Activated CD8-positive, alpha-beta memory T cell treated with anti-CD3 and anti-CD28 coated beads for 4 hours (primary cell): ENCODE data around the gene PGLYRP4.

Experiments used
- DNase-seq, 2 donors: peaks; one replicate each; pipeline ENCODE4 v3.0.0-alpha.2; 2020; ENCODE audit warnings: low read depth in 2 of 2

The PGLYRP4 gene

DNA sequence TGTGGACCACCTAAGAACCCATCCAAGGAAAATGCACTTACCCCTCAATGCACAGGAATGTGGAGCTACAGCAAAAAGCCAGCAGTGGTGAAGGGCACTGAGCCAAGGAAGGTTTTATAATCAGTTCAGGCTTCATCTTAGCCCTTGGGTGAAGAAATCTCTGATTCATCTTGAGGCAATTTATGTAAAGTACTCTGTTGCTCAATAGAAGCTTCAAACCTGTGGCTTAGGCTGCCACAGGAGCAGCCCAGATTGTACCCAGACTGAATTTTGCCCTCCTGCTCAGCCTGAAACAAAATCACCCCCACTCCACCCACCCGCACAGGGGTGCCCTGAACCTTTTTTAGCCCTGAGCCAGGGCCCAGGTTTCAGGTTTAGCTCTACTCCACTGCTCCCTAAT is 26.9 kb upstream of the PGLYRP4 start, which contains the start of gene S100A12:
TSS of gene S100A12 (minus strand) at position 111 of the 400 bp plus-strand sequence. CDS start 1,029 bp downstream, outside the sequence.
- no peak for DNase-seq

DNA sequence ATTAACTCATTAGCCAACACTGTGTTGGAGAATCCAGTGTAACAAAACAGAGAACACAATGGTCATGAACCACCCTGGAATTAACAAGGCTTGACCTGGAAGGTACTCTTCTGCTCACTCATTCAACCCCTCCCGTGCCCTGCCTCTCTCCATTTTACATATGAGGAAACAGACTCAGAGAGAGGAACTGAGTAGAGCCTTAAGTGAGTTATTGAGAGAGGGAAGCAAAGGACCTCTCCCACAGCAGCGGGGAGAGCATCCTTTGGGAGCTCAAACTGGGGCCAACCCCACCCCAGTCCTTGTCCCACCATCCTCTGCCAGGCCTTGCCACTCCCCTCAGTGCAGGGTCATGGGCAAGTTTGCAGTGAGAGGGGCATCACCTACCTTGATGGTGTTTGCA is 25.4 kb upstream of the PGLYRP4 start:
- no peak for DNase-seq

DNA sequence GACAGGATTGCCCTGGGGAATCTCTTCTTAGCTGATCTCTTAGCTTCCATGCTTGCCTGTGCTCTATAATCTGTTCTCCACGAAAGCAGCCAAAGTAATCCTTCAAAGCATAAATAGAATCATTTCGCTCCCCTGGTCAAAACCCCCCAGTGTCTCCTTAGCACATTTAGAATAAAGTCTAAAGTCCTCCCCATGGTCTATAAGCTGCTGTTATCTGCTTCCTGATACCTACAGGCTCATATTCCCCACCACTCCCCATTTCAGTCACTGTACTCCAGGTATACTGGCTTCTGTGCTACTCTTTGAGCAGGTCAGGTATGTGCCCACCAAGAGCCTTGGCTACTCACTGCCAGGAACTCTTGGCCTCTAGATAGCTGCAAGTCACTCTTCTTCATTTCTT is 23.9 kb upstream of the PGLYRP4 start:
- DNase-seq: no peak

DNA sequence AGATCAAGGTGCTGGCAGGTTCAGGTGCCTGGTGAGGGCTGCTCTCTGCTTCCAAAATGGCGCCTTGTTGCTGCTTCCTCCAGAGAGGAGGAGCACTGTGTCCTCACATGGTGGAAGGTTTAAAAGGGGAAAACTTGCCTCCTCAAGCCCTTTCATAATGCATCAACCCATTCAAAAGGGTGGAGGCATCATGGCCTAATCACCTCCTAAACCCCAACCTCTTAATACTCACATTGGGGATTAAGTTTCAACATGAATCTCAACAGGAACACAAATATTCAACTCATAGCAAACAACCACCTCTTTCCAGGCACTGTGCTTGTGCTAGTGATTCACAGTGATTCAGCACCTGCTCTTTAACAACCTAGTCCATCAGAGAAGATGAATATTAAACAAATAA is 22.6 kb upstream of the PGLYRP4 start:
- DNase-seq: no peak

DNA sequence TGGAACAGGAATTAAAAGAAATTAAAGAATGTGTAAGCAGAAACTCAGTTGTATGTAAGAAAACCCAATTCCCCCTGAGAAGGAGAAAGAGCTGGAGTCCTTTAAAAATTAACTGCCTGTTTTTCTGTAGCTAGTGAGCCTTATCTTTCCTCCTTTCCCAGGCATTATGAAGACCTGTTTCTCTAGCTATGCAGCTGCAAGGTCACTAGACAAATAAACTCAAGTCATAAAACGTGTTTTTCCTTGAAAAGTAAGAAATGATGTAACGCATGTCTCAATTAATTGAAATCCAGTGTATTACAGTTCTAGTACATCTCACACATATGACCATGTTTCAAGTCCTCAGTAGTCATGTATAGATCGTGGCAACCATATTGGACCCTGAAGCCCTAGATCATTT is 21.5 kb upstream of the PGLYRP4 start:
- no peak for DNase-seq

DNA sequence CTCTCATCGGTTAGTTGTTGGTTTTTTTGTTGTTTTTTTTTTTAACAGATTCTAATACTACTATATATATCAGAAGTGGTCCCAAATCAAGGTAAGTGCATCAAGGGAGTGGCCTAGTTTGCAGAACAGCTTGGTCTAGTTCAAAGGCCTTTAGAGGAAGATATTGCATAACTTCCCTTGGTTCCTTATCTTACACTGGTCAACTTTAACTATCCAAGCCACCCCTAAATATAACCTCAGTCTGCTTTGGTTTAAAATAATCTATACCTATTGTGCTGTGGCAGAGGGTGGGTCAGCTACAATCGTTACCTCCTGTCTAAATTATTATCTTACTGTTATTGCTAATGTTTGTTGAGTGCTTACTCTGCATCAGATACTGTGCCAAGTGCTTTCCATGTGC is 19.9 kb upstream of the PGLYRP4 start:
- no peak for DNase-seq

DNA sequence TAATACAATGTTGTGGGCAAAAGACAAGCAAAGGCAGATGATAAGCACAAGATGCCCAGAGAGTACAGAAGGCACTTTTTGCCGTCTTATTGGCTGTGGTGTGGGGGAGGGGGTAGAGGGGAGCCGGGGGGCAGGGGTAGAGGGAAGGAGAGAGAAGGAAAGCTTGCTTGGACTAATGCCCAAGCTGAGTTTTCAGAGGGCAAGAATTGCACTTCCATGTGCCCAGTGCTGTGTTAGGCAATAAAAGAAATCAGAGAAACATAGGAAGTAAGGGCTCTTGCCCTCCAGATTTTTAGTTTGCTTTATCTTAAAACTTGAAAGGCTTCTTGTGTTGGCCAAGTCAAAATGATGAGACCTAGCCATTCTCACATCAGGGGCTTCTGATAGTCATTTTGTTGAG is 18.4 kb upstream of the PGLYRP4 start:
- DNase-seq: no peak

DNA sequence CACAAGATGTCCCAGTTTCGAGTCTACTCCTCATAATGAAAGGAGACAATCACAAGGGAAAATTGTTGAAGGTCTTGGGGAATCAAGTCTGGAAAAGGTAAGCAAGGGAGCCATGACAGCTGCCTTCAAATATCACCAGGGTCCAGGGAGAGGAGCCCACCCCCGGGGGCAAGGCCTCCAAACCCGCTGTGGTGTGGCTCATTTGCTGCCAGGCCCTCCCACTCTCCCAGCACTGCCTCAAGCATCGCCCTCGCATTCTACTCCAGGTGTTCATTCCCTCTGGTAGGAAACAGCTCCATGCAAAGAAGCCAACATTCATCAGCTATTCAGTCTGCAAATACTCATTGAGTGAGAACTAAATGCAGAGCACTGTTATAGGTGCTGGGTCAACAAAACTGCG is 17.6 kb upstream of the PGLYRP4 start:
- DNase-seq: no peak

DNA sequence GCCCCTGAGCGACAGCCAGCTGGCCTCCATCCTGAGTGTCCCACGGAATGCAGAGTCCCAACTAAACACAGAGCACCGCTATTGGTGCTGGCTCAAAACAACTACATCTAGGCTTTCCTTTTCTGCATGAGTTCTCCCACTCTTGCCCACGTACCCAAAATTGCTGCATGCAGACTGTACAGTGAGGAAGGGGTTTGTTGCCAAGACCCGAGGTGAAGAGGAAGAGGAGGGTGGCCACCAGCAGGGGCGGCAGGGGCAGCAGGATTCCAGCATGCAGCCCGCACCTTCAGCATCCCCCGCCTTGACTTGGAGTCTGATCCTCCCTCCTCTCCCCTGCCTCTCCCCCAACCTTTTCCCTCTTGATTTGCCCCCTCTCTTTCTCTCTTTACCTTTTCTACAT is 17.1 kb upstream of the PGLYRP4 start:
- no peak for DNase-seq

DNA sequence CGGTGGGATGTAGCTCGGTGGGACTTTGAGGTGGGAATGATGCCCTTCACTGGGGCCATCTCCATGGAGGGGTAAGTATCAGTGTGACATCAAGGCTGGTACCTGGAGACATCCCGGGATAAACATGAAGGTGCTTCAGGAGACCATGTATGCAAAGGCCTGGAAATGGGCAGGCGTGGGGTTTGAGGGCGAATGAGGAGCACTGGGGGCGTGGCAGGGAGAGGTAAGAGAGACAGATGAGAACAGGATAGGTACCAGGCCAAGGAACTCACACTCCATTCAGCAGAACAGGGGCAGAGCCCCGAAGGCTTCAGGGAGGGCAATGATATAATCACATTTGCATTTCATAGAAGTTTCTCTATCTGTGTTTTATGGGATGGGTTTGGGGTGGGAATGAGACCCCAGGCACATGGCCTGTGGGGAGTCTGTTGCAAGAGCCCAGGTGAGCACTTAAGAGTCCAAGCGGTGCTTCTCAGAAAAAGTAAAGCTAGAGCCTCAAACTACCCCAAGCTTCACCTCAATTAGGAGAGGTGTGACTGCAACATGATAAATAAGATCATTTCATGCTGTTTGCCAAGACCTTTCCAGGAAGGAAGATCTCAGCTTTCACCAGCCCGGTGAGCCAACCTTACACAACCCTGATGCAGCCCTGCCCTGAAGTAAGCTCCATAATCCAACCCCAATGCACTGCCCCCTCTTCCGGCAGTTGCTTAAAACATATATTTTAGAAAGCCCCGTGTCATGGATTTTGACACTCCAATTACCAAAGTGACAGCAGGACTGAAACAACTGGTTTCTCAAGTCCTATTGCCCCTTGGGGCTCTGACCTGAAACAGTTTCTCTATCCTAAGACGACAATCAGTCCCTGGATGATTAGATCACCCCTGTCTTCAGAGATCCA is 16.4 kb upstream of the PGLYRP4 start:
- no peak for DNase-seq

DNA sequence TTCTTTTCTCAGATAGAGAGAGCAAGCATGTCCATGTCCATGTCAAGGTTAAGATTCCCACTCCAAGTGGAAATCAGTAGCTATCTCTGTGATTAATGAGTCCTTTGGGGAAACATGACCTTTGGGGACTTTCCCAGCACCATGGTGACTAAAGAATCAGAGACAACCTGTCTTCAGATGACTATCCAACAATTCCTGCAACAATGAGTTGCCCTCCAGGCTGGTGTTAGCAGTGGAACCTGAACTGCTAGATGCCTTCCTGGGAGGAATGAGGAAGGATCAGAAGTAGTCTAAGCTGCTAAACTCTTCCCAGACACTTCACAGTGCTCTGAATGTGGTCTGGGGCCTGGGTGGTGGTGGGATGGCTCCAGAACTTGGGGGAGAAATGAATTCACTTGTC is 15.5 kb upstream of the PGLYRP4 start:
- DNase-seq: no peak

DNA sequence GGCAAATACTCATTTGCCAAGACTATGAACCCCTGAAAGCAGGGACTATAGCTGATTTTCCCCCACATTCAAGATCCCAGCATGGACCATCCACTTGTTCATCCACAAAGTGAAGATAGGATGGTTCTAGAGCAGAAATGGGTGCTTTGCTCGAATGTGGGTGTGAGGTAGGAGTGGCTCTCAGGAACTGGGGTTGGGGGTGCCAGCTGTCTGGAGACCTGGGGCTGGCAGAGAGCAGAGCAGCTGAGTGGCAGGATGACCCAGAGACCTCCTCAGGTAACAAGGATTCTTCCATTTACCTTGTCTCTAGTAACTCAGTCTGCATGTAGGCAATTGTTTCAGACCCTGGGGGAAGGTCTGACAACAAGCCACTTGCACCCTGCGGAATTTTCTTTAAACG is 15.0 kb upstream of the PGLYRP4 start:
- DNase-seq: no peak

DNA sequence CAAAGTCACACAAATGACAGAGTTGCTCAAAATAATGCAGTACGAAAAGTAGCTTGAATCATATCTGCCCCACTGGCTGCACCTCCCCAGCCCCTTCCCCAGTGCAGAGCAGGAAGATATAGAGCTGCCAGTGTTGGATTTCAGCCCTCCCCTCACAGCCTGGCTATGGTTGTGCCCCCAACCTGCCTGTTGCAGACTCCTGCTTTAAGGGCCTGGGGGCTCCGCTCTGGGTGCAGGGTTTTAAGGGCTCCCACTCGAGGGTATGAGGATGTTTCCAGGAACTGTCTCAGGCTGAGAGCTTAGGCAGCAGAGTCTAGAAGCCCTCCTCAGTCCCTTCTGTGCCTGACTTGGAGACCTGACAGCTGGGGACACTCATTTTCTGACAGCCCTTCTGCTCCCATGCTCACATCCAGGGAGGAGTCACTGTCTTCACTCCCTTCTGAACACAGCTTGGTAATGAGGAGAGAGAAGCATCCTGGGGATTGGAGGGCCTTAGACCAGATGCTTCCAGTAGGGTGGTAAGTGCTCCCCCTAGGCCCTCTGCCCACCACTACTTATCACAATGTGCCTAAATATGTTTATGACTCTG is 13.6 kb upstream of the PGLYRP4 start:
- DNase-seq: no peak

DNA sequence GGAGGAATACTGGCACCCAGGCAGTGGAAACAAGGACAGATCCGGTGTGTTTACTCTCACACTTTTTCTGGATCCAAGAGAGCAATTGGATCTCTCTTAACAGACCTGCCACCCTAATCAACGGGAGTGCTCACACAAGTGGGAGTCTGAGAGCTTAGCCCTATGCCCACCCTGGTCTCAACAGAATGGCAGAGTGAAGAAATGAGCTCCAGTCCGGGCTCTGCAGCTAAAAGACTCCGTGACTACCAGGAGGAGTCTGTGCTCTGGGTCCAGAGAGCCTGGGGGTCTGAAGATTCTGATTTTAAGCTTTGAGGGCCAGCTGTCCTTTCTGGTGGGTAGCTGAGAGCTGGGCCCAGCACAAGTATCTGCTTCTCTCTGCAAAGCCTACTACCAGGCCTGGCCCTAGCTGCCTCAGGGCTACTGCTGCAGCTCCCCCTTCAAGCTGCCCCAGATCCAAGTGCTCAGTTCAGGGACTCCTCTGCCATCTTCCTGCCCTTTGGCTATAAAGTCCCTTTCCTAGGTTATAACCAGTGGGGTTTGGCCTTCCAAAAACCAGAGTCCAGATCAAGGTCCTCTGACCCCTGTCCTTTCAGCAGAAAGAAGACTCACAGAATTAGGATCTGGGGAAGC is 13.0 kb upstream of the PGLYRP4 start:
- no peak for DNase-seq

DNA sequence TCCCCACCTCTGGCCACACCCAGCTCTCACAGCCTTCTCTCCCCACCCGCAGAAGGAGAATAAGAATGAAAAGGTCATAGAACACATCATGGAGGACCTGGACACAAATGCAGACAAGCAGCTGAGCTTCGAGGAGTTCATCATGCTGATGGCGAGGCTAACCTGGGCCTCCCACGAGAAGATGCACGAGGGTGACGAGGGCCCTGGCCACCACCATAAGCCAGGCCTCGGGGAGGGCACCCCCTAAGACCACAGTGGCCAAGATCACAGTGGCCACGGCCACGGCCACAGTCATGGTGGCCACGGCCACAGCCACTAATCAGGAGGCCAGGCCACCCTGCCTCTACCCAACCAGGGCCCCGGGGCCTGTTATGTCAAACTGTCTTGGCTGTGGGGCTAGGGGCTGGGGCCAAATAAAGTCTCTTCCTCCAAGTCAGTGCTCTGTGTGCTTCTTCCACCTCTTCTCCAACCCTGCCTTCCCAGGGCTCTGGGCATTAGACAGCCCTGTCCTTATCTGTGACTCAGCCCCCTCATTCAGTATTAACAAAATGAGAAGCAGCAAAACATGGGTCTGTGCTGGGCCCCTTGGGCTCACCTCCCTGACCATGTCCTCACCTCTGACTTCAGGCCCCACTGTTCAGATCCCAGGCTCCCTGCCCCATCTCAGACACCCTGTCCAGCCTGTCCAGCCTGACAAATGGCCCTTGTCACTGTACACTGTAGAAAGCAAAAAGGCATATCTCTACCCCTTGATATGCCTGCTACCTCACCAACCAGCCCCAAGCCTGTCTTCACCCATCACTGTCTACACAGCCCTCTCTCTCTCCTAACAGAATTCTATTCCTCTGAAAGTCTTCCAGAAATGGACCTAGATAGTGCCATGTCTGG is 12.2 kb upstream of the PGLYRP4 start:
- no peak for DNase-seq

DNA sequence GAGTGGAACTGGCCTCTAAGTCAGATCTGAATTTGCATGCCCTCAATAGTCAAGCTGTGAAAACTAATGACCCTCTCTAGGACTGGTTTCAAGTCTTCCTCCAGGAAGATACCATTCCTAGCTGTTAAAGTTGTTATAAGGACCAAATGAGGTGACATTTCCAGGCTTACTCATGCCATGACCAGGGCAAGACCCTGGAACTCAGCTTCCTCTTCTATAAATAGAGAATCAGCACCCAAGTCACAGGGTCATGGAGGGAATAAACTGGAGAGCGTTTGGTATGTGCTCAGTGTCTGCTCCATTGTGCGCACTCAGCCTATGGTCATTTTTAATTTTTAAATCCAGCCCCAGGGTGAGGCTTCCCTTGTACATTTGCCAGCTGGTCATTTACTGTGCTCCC is 11.5 kb upstream of the PGLYRP4 start:
- no peak for DNase-seq

DNA sequence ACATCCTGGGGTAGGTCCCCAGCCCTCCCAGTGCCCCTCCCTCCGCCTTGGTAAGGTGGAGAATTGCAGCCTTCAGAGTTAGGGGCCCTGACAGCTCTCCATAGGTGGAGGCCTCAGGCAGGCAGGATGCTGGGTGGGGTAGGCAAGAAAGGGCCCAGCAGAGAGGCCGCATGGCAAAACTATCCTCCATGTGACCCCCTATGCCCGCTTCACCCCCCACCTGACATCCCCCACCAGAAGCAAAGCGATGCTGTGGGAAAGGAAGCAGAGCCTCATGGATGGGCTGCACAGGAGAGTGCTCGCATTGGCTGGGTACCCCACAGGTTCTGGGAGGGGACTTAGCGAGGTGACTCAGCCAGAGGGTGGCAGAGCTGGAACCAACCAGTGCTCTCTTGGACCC is 10.6 kb upstream of the PGLYRP4 start:
- DNase-seq: no peak

DNA sequence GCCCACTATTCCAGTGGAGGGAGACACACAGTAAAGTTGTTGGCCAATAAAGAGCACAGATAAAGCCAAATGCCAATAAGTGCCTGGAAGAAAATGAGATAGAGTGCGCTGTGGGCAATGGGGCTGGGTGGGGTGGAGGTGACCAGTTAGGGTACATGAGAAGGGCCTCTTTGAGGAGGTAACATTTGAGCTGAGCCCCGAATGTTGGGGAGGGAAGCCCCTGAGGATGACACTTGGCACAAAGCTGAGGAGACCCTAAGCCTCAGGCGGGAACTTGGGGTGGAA is 10.0 kb upstream of the PGLYRP4 start:
- DNase-seq: no peak

DNA sequence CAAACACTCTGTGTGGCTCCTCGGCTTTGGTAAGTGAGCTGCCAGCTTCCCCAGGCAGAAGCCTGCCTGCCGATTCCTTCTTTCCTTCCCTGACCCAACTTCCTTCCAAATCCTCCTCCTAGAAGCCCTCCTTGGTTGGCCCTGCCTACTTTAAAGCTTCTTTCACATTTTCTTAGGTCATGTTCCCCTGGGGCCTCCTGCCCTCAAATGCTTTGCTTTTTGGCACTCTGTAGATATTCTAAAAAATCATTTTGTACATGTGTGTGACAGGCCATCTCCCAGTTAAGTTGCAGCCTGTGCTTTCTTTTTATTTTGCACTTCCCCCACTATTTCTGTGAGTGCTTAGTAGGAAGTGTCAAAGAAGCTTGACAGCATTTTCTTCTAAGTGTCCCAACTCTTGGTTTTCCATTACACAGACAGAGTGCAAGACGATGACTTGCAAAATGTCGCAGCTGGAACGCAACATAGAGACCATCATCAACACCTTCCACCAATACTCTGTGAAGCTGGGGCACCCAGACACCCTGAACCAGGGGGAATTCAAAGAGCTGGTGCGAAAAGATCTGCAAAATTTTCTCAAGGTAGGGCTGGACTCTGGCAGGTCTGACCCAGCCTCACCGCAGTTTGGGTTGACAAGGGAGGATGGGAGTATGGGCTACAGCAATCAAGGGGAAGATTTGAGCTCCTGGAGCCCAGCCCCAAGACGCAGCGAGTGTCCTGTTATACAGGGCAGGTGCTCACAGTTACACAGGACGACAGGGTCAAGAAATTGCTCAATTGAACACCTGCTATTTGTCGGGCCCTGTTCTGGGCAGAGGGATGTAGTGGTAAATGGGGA is 9.4 kb upstream of the PGLYRP4 start, which contains the start of gene S100A9:
TSS of gene S100A9 (plus strand) at position 2 of the 838 bp plus-strand sequence. CDS start at position 432, 430 bp downstream.
- DNase-seq: no peak

DNA sequence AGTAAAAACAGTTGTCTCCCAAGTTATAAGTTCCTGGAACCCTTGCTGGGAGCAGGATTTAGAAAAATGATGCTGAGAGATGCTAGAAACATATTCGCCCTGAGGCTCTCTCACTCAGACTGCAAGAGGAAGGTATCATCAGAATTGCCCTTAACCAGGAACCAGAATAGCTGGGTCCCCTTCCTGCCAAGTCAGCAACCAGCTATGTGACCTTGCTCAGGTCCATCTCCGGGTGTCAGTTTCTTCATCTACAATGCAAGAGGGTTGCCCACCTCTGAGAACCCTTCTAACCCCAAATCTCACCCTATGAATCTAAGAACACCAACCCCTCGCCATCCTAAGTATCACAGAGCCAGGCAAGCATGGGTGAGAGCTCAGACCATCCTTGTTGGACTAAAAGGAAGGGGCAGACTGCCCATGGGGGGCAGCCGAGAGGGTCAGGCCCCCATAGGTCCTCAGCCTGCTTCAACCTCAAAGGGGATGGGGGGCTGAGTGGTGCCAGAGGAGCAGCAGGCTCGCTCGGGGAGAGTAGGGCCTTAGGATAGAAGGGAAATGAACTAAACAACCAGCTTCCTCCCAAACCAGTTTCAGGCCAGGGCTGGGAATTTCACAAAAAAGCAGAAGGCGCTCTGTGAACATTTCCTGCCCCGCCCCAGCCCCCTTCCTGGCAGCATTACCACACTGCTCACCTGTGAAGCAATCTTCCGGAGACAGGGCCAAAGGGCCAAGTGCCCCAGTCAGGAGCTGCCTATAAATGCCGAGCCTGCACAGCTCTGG is 8.6 kb upstream of the PGLYRP4 start:
- no peak for DNase-seq
